Activated CD4-positive, alpha-beta T cell treated with anti-CD3 and anti-CD28 coated beads for 48 hours (primary cell): ENCODE results near the gene TMEM50A.
A peak's percentile ranks its signal among the peaks of the same experiment; 100 is the strongest.
"Not testable (repeated sequence)": the region's sequence is repeated elsewhere in the genome, so short reads cannot be mapped to it uniquely, and the experiment has no call there.

ENCODE experiments used
- DNase-seq: peaks from one replicate; pipeline ENCODE4 v3.0.0-alpha.2; 2020

Gene TMEM50A

GRCh38 chr1:25337483-25338187 is 499 bp upstream of the TMEM50A start:
- DNase-seq = peak; percentile 16

- no peak for DNase-seq
Measured at GRCh38 chr1:25338986-25339385, 852 bp downstream of the TMEM50A start.

GRCh38 chr1:25341746-25342145 is 3.6 kb downstream of the TMEM50A start:
- no peak for DNase-seq

GRCh38 chr1:25342846-25343245 is 4.7 kb downstream of the TMEM50A start:
- DNase-seq = no peak

- no peak for DNase-seq
Measured at GRCh38 chr1:25343872-25344271, 5.7 kb downstream of the TMEM50A start.

GRCh38 chr1:25347556-25347955 is 9.4 kb downstream of the TMEM50A start:
- no peak for DNase-seq

- DNase-seq = no peak
Measured at GRCh38 chr1:25349606-25350005, 11.5 kb downstream of the TMEM50A start.

- no peak for DNase-seq
Measured at GRCh38 chr1:25355841-25356395, 17.8 kb downstream of the TMEM50A start.

- no peak for DNase-seq
Measured at GRCh38 chr1:25356441-25356840, 18.3 kb downstream of the TMEM50A start.

GRCh38 chr1:25356848-25357247 is 18.7 kb downstream of the TMEM50A start:
- DNase-seq = no peak

- peak; percentile 7 for DNase-seq
Measured at GRCh38 chr1:25360596-25361581, 22.8 kb downstream of the TMEM50A start.

- no peak for DNase-seq
Measured at GRCh38 chr1:25361901-25362300, 23.8 kb downstream of the TMEM50A start.

GRCh38 chr1:25362634-25363559 is 24.8 kb downstream of the TMEM50A start:
- DNase-seq = not testable (repeated sequence)

- no peak for DNase-seq
Measured at GRCh38 chr1:25369241-25369640, 31.1 kb downstream of the TMEM50A start.

- not testable (repeated sequence) for DNase-seq
Measured at GRCh38 chr1:25369691-25370271, 31.6 kb downstream of the TMEM50A start.

- not testable (repeated sequence) for DNase-seq
Measured at GRCh38 chr1:25371757-25372156, 33.6 kb downstream of the TMEM50A start.

- DNase-seq = not testable (repeated sequence)
Measured at GRCh38 chr1:25378367-25378766, 40.2 kb downstream of the TMEM50A start.

- DNase-seq = not testable (repeated sequence)
Measured at GRCh38 chr1:25382543-25382942, 44.4 kb downstream of the TMEM50A start.

- not testable (repeated sequence) for DNase-seq
Measured at GRCh38 chr1:25383090-25383489, 45.0 kb downstream of the TMEM50A start.

GRCh38 chr1:25383875-25384274 is 45.7 kb downstream of the TMEM50A start:
- not testable (repeated sequence) for DNase-seq

- not testable (repeated sequence) for DNase-seq
Measured at GRCh38 chr1:25387096-25387495, 49.0 kb downstream of the TMEM50A start.

GRCh38 chr1:25388691-25389090 is 50.6 kb downstream of the TMEM50A start:
- not testable (repeated sequence) for DNase-seq
